SKM-1 (cell line): ENCODE measurements around the gene TTC34.
"Not testable (repeated sequence)": the region's sequence is repeated elsewhere in the genome, so short reads cannot be mapped to it uniquely, and the experiment has no call there.

Source experiments
- DNase-seq: peaks from one replicate; lab custom pipeline; 2025; ENCODE audit not compliant: unreplicated experiment; lab: John Stamatoyannopoulos, UW

TTC34 gene

DNA sequence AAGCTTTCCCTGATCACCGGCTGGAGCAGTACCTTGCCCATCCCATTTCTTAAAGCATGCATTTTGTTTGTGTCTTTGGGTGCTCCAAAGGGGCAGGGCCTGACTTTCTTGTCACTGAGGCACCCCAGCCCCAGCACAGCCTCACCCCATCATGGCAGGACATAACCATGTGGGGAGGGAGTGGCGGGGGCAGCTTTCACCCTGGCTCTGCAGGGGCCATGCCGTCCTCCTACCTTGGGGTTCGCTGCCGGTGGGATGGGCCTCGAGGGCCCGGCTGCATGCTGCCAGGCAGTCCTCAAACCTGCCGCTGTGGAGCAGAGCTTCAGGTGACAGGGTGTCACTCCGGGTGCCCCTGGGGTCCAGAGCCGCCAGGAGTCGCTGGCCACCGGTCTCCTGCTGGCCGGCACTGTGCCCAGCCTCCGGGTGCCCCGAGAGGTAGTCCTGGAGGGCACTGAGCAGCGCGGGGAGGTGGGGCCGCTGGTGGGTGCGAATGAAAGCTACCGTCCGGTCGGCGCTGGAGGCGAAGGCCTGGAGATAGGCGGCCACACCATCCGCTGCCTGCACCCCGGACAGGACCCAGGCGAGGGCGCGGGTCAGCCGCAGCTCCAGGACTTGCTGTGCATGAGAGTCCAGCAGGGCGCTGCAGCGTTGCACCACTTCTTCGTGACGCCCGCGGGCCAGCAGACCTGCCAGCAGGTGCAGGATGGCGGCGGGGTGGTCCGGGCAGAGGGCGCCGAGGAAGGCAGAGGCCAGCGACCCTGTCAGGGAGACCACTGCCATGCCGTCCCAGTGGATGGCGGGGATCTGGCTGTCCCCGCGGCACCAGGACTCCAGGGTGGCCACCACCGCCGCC, 1.5 kb downstream of the TTC34 start:
- DNase-seq = no peak

DNA sequence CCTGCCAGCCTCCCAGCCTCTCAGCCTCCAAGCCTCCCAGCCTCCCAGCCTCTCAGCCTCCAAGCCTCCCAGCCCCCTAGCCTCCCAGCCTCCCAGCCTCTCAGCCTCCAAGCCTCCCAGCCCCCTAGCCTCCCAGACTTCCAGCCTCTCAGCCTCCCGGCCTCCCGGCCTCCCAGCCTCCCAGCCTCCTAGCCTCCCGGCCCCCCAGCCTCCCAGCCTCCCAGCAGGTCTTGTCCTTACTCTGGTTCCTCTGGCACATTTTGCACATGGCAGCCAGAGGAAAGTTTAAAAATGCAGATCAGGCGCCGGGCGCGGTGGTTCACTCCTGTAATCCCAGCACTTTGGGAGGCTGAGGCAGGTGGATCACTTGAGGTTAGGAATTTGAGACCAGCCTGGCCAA, 2.5 kb downstream of the TTC34 start:
- DNase-seq = not testable (repeated sequence)

DNA sequence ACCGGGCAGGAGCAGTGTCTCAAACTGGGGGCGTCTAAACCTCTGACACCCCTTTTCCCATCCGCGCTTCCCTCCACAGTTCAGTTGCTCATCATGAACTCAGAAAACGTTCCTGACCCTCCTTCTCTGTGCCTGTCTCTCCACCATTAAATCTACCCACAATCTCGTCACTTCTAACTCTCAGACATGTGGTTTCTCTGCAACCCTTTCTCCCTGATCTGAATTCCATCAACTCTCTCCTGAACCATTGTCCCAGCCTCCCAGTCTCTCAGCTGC, 3.8 kb downstream of the TTC34 start:
- DNase-seq = no peak

DNA sequence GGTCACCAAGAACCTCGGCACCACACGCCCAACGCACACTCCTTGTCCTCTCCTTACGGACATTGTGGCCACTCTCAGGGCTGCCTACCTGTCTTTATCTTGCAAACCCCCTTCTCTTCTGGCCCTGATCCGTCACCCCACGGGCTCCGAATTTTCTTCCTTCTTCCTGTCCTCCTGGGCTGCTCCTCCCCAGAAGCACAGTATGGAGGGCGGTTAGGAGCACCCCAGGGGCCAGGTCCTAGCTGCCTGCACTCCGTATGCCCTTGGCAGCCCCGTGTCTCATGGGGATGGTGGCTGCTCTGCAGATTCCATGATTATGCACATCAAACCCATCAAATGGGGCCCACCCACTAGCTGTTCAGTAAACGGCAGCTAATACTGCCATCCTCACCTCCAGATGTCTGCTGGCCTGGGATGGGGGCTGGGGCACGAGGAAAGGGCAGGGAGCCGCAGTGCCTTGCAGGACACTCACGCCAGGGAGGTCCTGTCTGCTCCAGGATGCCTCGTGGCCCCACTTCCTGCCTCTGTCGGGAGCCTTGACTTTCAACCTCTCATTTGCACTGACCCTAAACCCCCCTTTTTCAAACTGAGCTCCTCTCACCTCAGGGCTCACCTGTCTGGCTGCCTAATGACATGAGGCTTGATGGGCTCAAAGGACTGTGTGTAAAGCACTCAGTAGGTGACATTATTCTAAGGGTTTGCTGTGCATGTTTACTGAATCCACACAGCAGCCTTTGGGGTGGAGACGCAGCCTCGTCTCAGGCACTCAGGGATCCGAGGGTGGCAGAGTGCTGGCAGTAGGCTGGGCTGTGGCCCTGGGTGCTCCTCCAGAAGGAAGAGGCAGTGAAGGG, 4.4 kb downstream of the TTC34 start:
- DNase-seq = no peak

DNA sequence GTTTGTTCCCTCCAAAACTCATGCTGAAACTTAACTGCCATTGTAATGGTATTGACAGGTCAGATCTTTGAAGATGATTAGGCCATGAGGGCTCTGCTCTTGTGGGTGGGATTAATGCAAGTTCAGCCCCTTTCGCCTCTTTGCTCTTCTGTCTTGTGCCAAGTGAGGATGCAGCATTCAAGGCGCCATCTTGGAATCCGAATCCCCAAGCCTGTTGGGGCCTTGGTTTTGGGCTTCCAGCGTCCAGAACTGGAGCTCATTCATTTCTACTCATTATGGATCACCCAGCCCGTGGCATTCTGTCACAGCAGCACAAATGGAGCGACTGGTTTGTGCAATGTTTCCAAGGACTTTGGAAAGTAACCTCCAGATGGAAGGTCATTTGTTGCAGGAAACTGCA, 5.6 kb downstream of the TTC34 start:
- no peak for DNase-seq

DNA sequence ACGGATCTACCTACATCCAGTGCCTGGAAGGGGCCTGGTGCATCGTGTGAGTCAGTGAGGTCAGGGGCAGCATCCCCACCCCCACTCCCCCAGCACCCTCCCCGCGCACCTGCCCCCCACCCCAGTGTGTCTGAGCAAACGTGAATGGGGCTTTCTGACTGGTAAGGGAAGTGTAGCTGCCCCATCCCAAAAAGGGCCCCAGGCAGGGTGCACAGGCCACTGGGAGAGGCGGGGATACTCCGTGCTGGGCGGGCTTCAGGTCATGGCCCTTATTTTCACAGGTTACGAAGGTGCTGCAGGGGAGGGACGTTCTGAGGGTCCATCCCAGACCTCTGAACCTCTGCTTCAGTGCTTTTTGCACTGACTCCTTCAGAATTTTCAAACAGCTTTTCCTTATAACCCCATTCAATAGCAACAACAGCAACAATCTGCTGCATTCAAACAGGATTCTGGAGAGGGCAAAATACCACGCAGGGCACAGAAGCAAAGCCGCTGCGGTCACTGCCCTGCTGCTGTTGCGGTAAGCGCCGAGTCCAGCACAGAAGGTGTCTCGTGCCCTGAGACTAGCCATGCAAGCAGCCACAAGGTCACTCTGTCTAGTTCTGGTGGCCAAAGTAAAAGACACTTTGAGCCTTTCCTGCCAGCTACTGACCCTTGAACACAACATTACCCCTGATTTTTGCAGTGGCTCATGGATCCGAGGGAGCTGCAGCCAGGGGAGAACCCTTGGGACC, 10.3 kb downstream of the TTC34 start:
- no peak for DNase-seq

DNA sequence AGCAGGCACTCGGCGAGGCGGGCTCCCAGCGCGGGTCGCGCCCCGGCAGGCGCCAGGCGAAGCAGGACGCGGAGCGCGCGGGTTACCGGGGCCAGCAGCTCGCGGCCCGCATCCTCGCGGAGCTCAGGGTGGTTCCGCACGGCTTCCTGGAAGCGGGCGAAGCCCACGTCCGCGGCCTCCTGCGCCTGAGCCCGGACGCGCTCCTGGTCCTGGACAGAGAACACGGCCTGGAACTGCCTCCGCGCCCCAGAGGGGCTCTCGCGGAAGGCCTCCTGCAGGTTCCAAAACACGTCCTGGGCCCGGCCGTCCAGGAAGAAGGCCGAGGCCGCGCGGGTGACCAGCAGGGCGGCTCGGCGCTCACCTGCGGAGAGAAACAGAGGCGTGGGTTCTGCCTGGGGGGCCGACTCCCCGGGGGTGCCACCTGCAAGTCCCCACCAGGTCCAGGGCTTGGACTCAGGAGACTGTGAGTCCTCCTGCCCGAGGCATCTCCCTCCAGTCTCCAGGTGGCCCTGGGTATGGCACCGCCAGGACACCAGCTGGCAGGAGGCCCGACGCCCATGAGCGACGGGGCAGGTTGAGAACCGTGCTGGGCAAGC, 11.4 kb downstream of the TTC34 start:
- DNase-seq = no peak

DNA sequence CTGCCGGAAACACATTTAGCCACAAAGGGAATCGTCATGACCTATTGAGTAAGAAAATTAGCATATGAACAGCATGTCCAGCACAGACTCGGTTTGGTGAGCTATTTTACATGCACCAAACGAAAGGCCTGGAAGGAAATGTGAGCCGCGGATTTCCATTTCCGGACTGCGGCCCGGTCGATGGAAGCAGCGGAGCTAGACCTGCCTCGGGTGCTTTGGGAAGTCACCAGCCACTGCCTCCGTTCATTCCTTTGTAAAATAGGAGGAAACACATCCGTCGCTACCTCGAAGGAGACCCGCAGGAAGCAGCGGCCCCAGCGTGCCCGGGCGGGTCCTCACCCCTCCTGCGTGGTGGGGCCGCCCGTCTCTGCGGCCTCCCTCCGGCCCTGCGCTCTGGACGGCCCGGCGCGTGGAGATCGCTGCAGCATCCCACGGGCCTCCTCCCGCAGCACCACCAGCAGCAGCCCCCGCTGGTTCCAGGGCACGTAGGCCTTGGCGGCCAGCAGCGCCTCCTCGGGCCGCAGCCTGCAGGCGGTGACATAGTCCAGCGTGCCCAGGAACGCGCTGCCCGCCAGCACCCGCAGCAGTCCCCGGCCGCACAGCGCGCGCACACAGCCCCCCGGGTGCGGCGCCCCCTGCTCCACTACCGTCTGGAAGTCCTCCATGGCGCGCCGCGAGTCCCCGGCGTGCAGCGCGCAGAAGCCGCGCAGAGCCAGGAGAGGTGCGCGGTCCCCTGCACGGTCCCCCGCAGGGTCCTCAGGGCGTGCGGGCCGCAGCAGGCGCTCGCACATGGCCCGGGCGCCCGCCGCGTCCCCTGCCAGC, 12.1 kb downstream of the TTC34 start:
- no peak for DNase-seq

DNA sequence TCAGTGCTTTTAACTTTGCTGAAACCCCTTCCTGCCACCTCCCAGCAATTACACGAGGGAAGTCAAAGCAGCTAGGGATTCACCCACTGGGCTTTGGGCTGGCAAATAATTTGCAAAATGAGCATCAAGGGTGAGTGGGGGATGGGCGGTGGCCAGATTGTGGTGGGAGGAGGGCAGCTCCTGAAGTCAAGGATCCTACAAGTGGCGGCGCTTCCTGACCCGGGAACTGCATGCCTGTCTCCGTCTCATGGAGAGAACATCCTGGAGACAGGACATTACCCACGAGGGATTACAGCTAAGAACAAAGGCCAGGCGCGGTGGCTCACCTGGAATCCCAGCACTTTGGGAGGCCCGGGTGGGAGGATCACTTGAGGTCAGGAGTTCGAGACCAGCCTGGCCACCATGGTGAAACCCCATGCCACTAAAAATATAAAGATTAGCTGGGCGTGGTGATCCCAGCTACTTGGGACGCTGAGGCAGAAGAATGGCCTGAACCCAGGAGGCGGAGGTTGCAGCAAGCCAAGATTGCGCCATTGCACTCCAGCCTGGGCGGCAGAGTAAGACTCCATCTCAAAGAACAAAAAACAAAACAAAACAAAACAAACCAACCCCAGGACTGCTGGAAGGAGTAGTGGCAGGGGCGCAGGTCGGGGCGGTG, 12.9 kb downstream of the TTC34 start:
- no peak for DNase-seq

DNA sequence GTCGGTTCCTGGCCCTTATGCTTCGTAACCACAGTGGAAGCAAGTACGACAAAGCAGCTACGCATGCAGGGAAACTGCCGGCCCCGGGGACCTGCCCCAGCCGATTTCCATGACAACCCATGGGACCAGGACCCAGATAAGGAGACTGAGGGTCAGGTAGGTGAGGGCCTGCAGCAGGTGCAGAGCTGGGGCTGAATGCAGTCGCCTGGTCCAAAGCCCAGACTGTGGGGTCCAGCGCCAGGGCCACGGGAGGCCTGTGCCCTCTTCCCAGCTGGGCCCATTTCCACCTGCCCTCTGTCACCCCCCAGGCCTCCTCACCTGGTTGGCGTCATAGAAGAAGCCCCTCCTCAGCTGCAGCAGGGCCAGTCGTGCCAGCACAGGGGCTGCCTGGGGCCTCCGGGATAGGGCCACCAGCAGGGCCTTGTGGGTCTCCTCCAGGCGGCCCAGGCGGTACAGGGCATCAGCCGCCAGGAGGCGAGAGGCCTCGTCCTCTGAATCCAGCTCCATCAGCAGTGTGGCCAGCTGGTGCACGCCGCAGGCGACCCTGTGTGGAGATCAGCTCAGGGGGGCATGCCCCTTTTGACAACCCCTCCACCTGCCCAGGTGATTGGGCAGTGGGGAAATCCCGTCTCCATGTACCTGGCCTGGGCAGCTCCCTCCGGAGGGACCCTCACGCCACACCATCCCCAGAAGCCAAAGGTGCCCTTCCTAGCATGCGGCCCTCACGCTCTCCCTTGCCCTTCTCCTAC, 14.2 kb downstream of the TTC34 start:
- no peak for DNase-seq

DNA sequence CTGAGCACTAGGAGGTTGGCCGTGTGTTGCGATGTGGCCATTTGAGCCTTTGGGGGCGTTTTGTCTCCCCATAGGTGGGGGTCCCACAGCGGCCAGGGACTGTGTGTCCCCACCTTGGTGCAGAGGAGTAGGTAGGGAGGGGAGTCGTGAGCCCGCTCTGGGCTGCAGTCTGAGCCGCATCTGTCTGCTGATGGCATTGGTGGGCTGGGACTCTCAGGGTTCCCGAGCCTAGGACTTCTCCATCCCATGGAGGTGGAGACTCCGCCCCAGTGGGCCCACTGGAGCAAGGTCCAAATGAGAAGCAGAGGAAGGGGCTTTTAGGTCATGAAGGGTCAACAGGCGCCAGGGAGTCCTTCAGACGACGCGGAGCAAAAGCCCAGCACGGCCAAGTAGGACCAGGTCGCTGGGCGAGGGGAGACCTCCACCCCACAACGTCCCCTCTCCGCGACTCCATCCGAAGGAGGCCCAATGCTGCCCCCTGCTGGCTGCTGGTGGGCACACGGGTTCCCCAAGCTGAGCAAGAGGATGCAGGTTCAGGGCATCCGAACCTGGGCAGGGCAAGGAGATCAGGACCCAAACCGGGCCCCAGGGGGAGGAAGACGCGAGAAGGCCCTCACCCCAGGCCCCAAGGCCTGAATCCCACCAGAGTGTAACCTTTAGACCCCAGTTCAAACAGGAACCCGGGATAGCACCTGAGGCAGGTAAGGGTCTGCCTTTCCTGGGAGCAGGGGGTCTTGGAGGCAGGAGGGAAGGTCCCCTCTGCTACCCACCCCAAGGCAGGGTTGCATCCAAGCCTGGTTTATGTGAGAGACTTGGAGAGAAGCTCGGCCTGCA, 14.9 kb downstream of the TTC34 start:
- no peak for DNase-seq

DNA sequence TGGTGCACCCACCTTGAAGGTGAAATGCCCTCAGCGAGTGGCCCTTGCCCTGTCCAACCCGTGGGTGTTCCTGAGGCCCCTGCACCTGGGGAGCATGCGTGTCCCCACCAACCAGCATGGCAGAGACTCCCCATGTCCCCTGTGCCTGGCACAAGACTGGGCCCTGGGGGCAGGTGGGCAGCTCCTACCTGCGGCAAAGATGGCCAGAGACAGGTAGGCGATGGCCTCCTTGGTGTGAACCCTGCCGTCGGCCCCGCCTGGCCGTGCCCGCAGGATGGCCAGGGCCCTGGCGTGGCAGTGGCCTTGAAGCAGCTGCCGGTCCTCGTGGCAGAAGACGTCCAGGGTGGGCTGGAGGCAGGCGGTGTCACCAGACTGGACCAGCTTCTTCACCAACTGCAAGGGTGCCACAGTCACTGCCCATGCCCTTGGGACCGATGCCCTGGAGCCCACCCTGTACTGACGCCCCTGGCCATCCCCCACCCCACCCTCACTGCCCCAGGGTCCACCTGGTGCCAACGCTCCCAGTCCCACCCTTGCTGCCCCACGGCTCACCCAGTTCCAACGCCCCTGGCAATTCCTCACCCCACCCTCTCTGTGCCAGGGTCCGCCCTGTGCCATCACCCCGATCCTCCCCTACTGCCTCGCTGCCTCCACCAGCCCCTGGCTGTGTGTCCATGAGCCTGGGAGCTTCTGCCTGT, 15.7 kb downstream of the TTC34 start:
- no peak for DNase-seq

DNA sequence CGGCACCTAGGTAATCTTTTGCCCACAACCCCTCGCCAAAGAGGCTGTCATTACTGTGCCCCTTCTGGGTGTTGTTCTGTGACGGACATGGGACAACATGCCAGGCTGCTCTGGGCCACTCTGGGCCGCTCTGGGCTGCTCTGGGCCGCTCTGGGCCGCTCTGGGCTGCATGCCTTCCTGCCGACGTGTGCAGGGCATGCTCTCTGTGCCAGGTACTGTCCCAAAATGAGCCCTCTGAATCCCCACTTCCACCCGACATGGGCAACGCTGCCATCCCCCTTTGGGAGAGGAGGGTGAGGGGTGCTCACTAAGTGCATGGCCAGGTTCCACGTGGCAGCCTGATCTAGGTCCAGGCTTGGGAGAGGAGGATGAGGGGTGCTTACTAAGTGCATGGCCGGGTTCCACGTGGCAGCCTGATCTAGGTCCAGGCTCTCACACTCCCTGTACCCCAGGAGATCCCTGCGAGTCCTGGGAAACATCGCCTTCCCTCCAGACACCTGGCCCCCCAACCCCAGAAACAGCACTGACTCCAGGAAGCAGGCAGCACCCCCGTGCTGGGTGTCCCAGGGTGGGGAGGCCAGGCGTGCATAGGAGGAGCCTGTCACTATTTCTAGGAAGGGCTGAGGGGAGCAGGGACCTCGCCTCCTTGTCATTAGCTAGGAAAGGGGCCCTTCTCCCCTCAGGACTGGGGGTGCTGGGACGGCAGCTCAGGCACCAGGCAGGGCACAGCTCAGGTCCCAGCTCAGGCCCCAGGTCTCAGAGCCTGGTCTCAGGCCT, 16.5 kb downstream of the TTC34 start:
- no peak for DNase-seq

DNA sequence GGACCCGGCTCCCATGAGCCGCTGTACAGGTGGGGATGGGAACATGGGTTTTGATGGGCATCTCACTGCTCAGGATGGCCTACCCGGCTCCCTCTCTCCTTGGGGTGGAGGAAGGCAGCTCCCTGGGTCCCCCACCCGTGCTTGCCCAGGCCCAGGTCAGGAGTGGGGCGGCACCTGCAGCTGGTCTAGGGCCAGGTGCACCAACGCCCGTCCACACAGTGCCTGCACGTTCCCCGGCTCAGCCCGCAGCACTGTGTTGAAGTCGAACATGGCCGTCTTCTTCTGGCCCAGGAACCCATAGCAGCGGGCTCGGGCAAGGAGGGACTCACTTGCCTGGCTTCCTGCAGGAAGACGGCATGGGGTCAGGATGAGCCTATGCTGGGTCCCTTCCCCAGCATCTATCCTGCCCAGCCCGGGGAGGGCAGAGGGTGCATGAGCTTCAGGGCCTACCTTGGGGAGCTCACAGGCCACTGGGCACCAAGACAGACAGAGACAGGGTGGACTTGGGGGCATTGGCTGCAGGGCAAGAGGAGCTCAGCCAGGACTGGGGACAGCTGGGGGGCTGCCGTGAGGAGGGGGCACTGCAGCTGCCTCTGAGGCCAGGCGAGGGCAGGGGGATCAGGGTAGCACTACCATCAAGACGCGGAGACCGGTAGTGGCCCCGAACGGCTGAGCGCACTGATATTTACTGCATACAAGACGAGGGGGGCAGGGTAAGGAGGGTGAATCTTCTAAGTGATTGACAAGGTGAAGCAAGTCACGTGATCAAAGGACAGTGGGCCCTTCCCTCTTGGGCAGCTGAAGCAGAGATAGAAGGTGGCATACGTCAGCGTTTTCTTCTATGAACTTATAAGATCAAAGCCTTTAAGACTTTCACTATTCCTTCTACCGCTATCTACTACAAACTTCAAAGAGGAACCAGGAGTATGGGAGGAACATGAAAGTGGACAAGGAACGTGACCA, 17.8 kb downstream of the TTC34 start:
- DNase-seq = no peak

DNA sequence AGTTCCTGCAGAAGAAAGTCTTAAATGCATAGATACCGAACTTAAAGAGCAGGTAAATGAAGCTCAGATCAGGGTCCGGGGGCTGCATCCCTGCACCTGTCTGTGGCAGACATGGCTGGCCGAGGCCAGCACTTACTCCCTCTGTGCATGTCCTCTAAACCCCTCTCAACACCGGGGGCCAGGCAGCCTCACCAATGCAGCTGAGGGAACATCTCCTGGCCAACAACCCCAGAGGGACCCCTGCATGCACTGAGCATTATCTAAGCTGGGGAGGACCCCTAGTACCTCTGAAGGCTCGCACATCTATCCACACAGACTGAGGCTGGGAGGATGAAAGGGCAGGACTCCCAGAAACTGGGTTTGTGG, 18.4 kb downstream of the TTC34 start:
- DNase-seq = no peak

DNA sequence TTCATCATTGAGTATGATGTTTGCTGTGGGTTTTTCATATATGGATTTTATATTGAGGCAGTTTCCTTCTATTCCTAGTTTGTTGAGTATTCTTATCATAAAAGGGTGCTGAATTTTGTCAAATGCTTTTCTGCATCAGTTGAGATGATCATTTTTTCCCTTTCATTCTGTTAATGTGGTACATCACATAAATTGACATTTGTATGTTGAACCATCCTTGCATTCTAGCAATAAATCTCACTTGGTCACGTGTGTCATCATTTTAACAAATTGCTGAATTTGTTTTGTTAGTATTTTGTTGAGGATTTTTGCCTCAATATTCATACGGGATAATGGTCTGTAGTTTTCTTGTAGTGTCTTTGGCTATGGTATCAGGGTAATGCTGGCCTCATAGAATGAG, 19.9 kb downstream of the TTC34 start:
- no peak for DNase-seq
